ENCODE measurements around the gene GABBR2.
"Not testable (repeated sequence)": the region's sequence is repeated elsewhere in the genome, so short reads cannot be mapped to it uniquely, and the experiment has no call there.

Gene GABBR2

GRCh38 chr9:98590101-98590500 lies 118.6 kb downstream of the GABBR2 start:
- DNase-seq = no peak

- DNase-seq = no peak
Observed at GRCh38 chr9:98589102-98589501, 119.6 kb downstream of the GABBR2 start.

GRCh38 chr9:98584853-98585438 lies 123.8 kb downstream of the GABBR2 start:
- DNase-seq = not testable (repeated sequence)

- DNase-seq = no peak
Observed at GRCh38 chr9:98584059-98584458, 124.7 kb downstream of the GABBR2 start.

GRCh38 chr9:98583417-98583816 lies 125.3 kb downstream of the GABBR2 start:
- DNase-seq = no peak

GRCh38 chr9:98580956-98581355 lies 127.8 kb downstream of the GABBR2 start:
- no peak for DNase-seq

GRCh38 chr9:98579700-98580099 lies 129.0 kb downstream of the GABBR2 start:
- no peak for DNase-seq

GRCh38 chr9:98577446-98577845 lies 131.3 kb downstream of the GABBR2 start:
- DNase-seq = no peak

GRCh38 chr9:98576859-98577258 lies 131.9 kb downstream of the GABBR2 start:
- no peak for DNase-seq

GRCh38 chr9:98576354-98576753 lies 132.4 kb downstream of the GABBR2 start:
- DNase-seq = no peak

GRCh38 chr9:98575379-98576346 lies 133.1 kb downstream of the GABBR2 start:
- no peak for DNase-seq

GRCh38 chr9:98573749-98574278 lies 134.9 kb downstream of the GABBR2 start:
- no peak for DNase-seq

GRCh38 chr9:98572796-98573195 lies 135.9 kb downstream of the GABBR2 start:
- no peak for DNase-seq

GRCh38 chr9:98572054-98572627 lies 136.6 kb downstream of the GABBR2 start:
- no peak for DNase-seq

- no peak for DNase-seq
Observed at GRCh38 chr9:98571643-98572042, 137.1 kb downstream of the GABBR2 start.

- no peak for DNase-seq
Observed at GRCh38 chr9:98570663-98571440, 137.9 kb downstream of the GABBR2 start.

GRCh38 chr9:98570055-98570454 lies 138.7 kb downstream of the GABBR2 start:
- no peak for DNase-seq

GRCh38 chr9:98569491-98569890 lies 139.2 kb downstream of the GABBR2 start:
- no peak for DNase-seq

- DNase-seq = no peak
Observed at GRCh38 chr9:98568909-98569469, 139.7 kb downstream of the GABBR2 start.

GRCh38 chr9:98568234-98568908 lies 140.4 kb downstream of the GABBR2 start:
- no peak for DNase-seq

- DNase-seq = no peak
Observed at GRCh38 chr9:98567540-98568233, 141.0 kb downstream of the GABBR2 start.

All from DMS 273 treated with DMSO at 0.1 percent for 48 hours (cell line).